Epithelial cell of esophagus (primary cell): ENCODE results near the gene HHIP.
A peak's percentile ranks its signal among the peaks of the same experiment; 100 is the strongest.

Experiments used
- DNase-seq: peaks from one replicate; pipeline ENCODE4 v3.0.0; 2010; ENCODE audit warnings: low read depth
- H3K4me3 ChIP-seq: 2 replicates; pipeline ENCODE4 v1.5.1; 2011; ENCODE audit warnings: mild to moderate bottlenecking, low read length, control low read depth
- TF ChIP-seq, protein P1 (sequence below): IDR thresholded peaks from 2 replicates; pipeline ENCODE4 v1.5.1; 2011; ENCODE audit warnings: low read depth, mild to moderate bottlenecking, low read length, control low read depth, inconsistent platforms; ENCODE audit not compliant: insufficient read depth; ENCODE audit errors: missing control alignments

Gene HHIP

DNA sequence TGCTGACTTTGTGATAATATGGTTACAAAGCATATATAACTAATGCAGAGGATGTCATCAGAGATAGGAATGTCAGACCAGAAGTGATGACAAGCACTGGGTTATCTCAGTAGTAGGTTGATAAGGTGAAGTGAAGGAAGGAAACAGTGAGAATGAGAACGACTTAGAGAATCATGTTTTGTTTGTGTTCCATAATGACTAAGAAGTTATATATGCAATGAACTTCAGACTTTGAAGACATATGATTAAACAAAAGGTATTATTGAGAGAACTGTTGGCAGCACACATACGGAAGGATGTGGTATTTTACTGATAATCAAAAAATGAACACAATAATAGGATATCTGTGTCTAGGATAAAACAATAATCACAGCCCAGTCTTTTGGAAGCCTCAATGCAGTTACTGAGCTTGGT is 18.3 kb upstream of the HHIP start:
- no peak overlapping the region for H3K4me3 ChIP-seq
- TF ChIP-seq, protein P1, sequence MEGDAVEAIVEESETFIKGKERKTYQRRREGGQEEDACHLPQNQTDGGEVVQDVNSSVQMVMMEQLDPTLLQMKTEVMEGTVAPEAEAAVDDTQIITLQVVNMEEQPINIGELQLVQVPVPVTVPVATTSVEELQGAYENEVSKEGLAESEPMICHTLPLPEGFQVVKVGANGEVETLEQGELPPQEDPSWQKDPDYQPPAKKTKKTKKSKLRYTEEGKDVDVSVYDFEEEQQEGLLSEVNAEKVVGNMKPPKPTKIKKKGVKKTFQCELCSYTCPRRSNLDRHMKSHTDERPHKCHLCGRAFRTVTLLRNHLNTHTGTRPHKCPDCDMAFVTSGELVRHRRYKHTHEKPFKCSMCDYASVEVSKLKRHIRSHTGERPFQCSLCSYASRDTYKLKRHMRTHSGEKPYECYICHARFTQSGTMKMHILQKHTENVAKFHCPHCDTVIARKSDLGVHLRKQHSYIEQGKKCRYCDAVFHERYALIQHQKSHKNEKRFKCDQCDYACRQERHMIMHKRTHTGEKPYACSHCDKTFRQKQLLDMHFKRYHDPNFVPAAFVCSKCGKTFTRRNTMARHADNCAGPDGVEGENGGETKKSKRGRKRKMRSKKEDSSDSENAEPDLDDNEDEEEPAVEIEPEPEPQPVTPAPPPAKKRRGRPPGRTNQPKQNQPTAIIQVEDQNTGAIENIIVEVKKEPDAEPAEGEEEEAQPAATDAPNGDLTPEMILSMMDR, result no peak
- peak; percentile 51 for DNase-seq

DNA sequence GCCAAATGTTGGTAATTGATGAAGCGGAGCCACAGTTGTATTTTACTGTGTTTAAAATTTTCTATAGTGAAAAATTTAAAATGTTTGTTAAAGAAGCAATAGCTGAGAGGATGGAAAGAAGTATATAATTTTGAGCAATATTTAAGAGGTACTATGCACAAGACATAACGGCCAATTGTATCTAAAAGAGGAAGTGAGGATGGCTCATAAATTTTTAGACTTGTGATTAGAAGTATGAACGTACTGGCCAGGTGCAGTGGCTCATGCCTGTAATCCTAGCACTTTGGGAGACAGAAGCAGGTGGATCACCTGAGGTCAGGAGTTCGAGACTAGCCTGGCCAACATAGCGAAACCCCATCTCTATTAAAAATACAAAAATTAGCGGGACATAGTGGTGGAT is 12.7 kb upstream of the HHIP start:
- H3K4me3 ChIP-seq, result no peak overlapping the region
- no peak for DNase-seq
- TF ChIP-seq, protein P1, result no peak

DNA sequence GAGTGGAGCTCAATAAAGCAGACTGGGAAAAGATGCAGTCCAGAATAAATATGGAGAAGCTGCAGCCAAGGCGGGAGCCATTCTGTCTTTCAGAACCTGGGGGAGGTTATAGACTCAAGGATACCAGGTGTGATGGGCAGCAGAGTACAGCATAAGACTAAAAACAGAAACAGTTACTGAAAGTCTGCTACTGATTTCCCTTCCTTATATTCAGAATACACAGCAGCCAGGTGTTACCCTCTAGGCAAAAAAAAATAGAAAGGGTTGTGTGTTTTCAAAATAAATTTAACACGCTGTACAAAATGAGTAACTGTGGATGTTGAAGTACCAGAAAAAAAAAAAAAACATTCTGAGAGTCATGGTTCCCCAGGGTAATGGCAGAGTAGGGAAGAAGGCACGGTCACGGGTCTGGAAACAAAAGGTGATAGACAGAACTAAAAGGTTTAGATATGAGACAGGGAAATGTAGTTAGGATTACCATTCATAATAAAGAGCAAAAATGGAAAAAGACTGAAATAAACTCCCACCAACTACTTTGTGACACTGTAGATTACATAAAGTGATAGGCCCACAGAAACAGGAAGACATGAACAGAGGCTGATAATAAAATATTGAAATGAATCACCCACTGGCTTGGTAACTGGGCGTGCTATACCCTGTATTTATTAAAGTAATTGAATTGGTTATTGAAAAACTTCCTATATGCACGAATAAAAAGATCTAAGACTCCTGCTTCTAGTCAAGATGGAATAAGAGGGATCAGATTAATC is 10.8 kb upstream of the HHIP start:
- no peak overlapping the region for H3K4me3 ChIP-seq
- TF ChIP-seq, protein P1, result no peak
- DNase-seq, result no peak

DNA sequence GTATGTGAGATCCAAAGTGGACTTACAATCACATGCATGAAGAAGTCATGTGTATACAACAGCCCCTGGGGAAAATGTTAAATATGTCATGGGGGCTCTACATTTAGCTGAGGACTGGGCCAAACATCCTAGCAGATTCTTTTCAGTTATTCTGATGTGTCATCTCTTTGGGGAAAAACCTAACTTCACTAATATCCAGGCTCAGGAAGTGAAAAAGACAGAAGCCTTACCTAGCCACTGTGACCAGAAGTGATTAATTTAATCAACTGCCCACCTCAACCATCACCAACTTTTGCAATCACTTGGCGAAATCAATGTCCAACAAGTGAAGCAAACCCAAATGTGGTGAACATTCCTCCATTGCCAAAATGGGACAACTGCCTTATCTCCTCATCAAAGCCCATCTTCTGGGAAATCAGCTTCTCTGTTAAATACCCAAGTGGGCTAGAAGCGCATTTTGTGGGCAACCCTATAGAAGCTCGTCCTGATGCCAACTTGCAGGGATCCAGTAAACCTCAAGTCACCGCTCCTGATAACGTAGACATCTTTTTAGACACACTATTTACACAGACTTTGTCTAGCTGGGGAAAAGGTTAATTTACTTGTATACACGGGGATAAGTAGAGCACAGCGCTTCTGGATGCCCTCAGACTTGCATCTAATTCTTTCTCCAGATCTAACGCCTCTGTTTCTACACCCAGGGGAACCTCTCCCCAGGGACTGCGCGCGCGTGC is 1.4 kb upstream of the HHIP start:
- no peak overlapping the region for H3K4me3 ChIP-seq
- no peak for DNase-seq
- TF ChIP-seq, protein P1, result no peak

DNA sequence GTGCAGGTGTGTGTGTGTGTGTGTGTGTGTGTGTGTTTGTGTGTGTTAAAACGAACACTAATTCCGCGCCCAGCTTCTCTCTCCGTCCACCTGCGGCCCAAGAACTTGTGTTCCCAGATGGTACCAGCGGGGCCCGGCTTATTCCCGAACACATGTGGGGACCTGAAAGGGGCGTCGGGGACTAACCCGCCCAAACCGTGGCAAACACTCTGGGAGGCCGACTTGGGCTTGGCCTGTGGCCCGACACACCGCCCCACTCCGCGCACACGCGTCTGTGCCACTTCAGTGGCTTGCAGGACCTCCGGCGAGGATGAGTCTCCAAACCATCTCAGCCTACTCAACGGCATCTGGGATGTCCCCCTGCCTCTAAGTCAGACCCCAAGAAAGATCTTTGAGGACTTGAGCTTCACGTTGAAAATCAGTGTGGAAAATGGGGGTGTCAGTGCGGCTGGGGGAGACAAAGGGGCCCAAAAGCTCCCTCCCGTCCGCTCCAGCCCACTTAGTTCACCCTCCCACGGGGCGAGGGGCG is 790 bp upstream of the HHIP start:
- no peak overlapping the region for H3K4me3 ChIP-seq
- TF ChIP-seq, protein P1, result no peak
- no peak for DNase-seq

DNA sequence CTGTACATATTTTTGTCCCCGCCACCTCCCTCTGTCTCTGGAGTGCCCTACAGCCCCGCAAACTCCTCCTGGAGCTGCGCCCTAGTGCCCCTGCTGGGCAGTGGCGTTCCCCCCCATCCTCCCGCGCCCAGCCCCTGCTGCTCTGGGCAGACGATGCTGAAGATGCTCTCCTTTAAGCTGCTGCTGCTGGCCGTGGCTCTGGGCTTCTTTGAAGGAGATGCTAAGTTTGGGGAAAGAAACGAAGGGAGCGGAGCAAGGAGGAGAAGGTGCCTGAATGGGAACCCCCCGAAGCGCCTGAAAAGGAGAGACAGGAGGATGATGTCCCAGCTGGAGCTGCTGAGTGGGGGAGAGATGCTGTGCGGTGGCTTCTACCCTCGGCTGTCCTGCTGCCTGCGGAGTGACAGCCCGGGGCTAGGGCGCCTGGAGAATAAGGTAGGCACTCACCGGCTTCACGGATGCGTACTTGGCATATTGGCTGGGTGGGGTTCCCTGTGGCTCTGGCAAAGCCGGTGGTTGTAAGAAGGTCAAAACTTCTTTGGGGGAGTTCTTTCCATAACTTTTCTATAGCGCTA is 653 bp downstream of the HHIP start:
- TF ChIP-seq, protein P1, result no peak
- peak overlapping the region; percentile 30 for H3K4me3 ChIP-seq
- no peak for DNase-seq
